T-cell (primary cell): ENCODE results near the gene PLOD2. TPM values are rescaled to one million over a fixed set of nuclear protein-coding genes. Genes with fewer than 3 reads are reported as not detected.

Experiments used
- ATAC-seq, 4 experiments: fragments of 200-7000 bp in 3 of 4; fragments of 150-1000 bp in 1 of 4; cut with Tn5 transposase; replicated peaks in 1 of 4; 1 replicate in 3 of 4; 2 replicates in 1 of 4; pipeline ENCODE4 v1.10.0; 2021; ENCODE audit warnings: moderate library complexity in 3 of 4, mild to moderate bottlenecking in 2 of 4, moderate number of reproducible peaks in 1 of 4
- CTCF ChIA-PET, 2 donors: fragments of 300-600 bp; sonication (Branson Sonifier 250); formaldehyde crosslinking; loops; one replicate each; lab custom pipeline; 2022; ENCODE audit warnings: antibody characterized with exemption in 2 of 2; lab: Charles Lee
- POLR2A ChIA-PET, 2 donors: fragments of 300-600 bp; sonication (Branson Sonifier 250); formaldehyde crosslinking; loops; one replicate each; lab custom pipeline; 2022; ENCODE audit warnings: antibody characterized with exemption in 2 of 2; lab: Charles Lee
- DNase-seq, 35 experiments: peaks; one replicate each; pipeline versions ENCODE4 v3.0.0 to v3.0.0-alpha.2; 2013 to 2023
- H3K27ac ChIP-seq: one replicate; pipeline ENCODE4 v1.5.1; 2013; ENCODE audit warnings: low read length
- H3K27me3 ChIP-seq, 2 experiments: replicated peaks in 1 of 2; 1 replicate in 1 of 2; 2 replicates in 1 of 2; pipeline versions ENCODE4 v1.6.1 to v1.7.0; 2013; ENCODE audit warnings: low read length in 1 of 2, mixed read lengths in 1 of 2; ENCODE audit not compliant: control insufficient read depth in 2 of 2, insufficient read depth in 2 of 2; ENCODE audit errors: extremely low read depth in 1 of 2
- H3K36me3 ChIP-seq, 2 donors: 1 replicate in 1 of 2; 2 replicates in 1 of 2; pipeline versions ENCODE4 v1.6.1 to v1.7.0; 2013; ENCODE audit warnings: low read length in 1 of 2; ENCODE audit not compliant: control insufficient read depth in 2 of 2, insufficient read depth in 1 of 2; ENCODE audit errors: extremely low read depth in 1 of 2
- H3K4me1 ChIP-seq, 2 experiments: 1 replicate in 1 of 2; 2 replicates in 1 of 2; pipeline versions ENCODE4 v1.6.1 to v1.7.0; 2013; ENCODE audit warnings: low read length in 2 of 2, mixed read lengths in 1 of 2; ENCODE audit not compliant: insufficient read depth in 2 of 2, control insufficient read depth in 1 of 2; ENCODE audit errors: extremely low read depth in 1 of 2
- H3K4me3 ChIP-seq, 2 donors: 1 replicate in 1 of 2; 2 replicates in 1 of 2; pipeline versions ENCODE4 v1.5.1 to v1.7.0; 2013; ENCODE audit warnings: mild to moderate bottlenecking in 2 of 2, low read length in 1 of 2, moderate library complexity in 1 of 2; ENCODE audit not compliant: control insufficient read depth in 1 of 2; ENCODE audit errors: extremely low read depth in 1 of 2
- H3K9me3 ChIP-seq: 2 replicates; pipeline ENCODE4 v1.7.0; 2013
- H3K27ac Mint-ChIP-seq, 2 donors: one replicate each; pipeline ENCODE4 v1.8.0; 2020 to 2021; ENCODE audit warnings: mild to moderate bottlenecking in 2 of 2, mixed read lengths in 2 of 2
- H3K27me3 Mint-ChIP-seq, 2 donors: one replicate each; pipeline ENCODE4 v1.8.0; 2021 to 2022; ENCODE audit warnings: mixed read lengths in 2 of 2
- H3K36me3 Mint-ChIP-seq: one replicate; pipeline ENCODE4 v1.8.0; 2021; ENCODE audit warnings: mixed read lengths
- H3K4me1 Mint-ChIP-seq, 3 donors: one replicate each; pipeline ENCODE4 v1.8.0; 2020 to 2022; ENCODE audit warnings: mixed read lengths in 3 of 3, mild to moderate bottlenecking in 1 of 3
- H3K4me3 Mint-ChIP-seq, 3 donors: one replicate each; pipeline ENCODE4 v1.8.0; 2020 to 2022; ENCODE audit warnings: mild to moderate bottlenecking in 3 of 3, mixed read lengths in 3 of 3, moderate library complexity in 3 of 3
- H3K9me3 Mint-ChIP-seq, 3 donors: one replicate each; pipeline ENCODE4 v1.8.0; 2020 to 2022; ENCODE audit warnings: mixed read lengths in 3 of 3
- WGBS: methylation state at CpG from one replicate; pipeline ENCODE4 v1.1.5; 2013; ENCODE audit warnings: missing lambda C conversion rate; ENCODE audit not compliant: insufficient coverage; 5-methylcytosine and 5-hydroxymethylcytosine counted together
- total RNA-seq, 35 experiments: library from RNA in 6 of 35; stranded (reverse) in 6 of 35; fragments of 120-200 nt in 1 of 35; gene quantifications; one replicate each; pipeline versions ENCODE4 v1.2.1 to v1.2.4 and lab custom pipeline; 2013 to 2026

Gene PLOD2
- total RNA-seq, 5 donors from 2014 or later (not counting 1 experiment from before 2014, with no cell fraction given): 0.28 to 0.63 (median 0.46) TPM; not detected in 1

DNA sequence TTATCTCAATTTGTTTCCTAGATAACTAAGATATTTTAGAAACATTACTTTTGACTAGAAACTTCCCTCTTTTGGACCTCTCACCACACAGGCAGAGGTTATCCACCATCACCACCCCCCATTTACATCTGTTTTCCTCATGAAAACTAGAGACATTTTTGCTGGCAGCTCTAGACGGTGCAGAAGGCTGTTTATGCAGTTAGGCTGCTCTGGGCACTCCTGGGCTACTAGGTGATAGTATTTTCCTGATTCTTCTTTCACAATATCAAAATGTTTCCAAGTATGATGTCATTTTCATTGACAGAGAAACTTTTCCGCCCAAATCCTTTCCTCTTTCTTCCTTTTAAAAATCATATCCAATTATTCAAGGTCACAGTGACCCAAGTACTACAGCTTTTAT, 67.1 kb downstream of the PLOD2 start:
- no peaks in the 10 kb centered on the region for H3K27me3 ChIP-seq
- H3K36me3 ChIP-seq: no peaks in the 10 kb centered on the region
- no CpG with 5 or more reads among the region's 2 CpGs for WGBS

DNA sequence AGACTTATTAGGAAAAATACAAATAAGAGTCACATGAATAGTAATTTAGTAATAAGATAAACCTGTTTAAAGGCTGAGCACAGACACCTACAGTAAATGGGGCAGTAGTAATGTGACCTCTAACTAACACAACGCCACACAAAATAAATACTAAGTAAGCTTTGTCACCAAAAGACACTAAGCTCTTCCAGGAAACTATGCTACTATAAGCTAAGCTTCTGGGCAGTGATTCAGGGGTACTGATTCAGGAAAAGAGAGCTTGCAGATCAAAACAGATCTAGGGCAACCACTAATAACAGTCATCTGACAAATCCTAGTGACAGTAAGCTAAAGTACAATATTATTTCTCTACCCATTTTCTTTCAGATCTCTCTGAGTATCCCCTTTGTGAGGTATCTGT, 68.8 kb downstream of the PLOD2 start:
- no peaks in the 10 kb centered on the region for H3K36me3 Mint-ChIP-seq
- no CpG with 5 or more reads among the region's 1 CpG for WGBS
- ChIA-PET CTCF (no interaction called here), POLR2A (no interaction called here)
- Histone ChIP-seq H3K4me1 (no peaks in the 10 kb centered on the region), H3K27me3 (no peaks in the 10 kb centered on the region), H3K4me3 (no peak overlapping the region), H3K27ac (no peak overlapping the region), H3K36me3 (no peaks in the 10 kb centered on the region), H3K9me3 (no peaks in the 10 kb centered on the region)
- H3K4me1 Mint-ChIP-seq: no peaks in the 10 kb centered on the region
- H3K4me3 Mint-ChIP-seq: no peak overlapping the region
- no peak overlapping the region for H3K27ac Mint-ChIP-seq
- no peaks in the 10 kb centered on the region for H3K27me3 Mint-ChIP-seq
- H3K9me3 Mint-ChIP-seq: no peaks in the 10 kb centered on the region
- ATAC-seq: no peak
- DNase-seq: no peak

More for the DNA sequence above, 67.1 kb downstream of the PLOD2 start:
- ATAC-seq (no peak), DNase-seq (no peak)
- Mint-ChIP-seq H3K9me3 (no peaks in the 10 kb centered on the region), H3K27me3 (no peaks in the 10 kb centered on the region), H3K27ac (no peak overlapping the region), H3K4me3 (no peak overlapping the region), H3K36me3 (no peaks in the 10 kb centered on the region), H3K4me1 (no peaks in the 10 kb centered on the region)
- Histone ChIP-seq H3K4me3 (no peak overlapping the region), H3K4me1 (no peaks in the 10 kb centered on the region), H3K27ac (no peak overlapping the region), H3K9me3 (no peaks in the 10 kb centered on the region)
- CTCF ChIA-PET: no interaction called here
- POLR2A ChIA-PET: no interaction called here

DNA sequence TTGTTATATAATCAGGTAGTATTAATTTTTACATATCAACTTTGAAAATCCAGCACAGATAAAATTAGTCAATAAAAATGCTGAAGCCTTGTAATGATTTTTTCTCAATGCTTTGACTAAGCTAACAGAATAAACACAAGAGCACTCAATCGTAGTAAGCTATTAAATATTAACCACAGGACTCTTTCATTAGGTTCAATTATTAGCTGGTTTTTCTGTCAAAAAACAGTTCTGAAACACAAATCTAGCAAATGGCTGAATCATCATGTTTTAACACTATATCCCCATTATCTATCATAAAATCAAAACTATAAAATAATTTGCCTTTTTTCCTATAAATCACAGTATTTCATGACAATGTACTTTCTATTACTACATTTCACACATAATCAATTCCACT, 69.6 kb downstream of the PLOD2 start:
- WGBS: 67% methylated on average over 1 of the region's 1 CpG
- CTCF ChIA-PET: no interaction called here

DNA sequence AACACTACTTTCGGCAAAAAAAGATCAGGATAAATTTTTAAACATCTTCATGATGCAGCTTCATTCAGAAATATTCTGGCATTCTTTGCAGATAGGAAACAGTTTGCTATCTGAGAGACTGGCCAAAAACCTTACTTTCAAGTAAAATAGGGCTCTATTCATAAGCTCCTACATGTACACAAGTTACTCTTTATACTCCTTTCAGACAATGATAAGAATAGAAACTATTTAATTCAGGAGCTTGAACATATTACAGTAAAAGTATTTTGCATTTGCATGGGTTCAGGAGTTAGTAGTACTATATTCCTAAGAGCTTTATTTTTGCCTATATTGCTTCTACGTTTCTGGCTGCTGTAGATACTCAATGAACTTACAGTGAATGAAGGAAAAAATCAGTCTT, 70.5 kb downstream of the PLOD2 start:
- H3K27me3 ChIP-seq: no peaks in the 10 kb centered on the region
- H3K9me3 Mint-ChIP-seq: no peaks in the 10 kb centered on the region
- H3K9me3 ChIP-seq: no peaks in the 10 kb centered on the region
- H3K27me3 Mint-ChIP-seq: no peaks in the 10 kb centered on the region
- H3K4me1 Mint-ChIP-seq: no peaks in the 10 kb centered on the region
- H3K27ac Mint-ChIP-seq: no peak overlapping the region
- no peaks in the 10 kb centered on the region for H3K4me1 ChIP-seq
- ChIA-PET CTCF (no interaction called here), POLR2A (no interaction called here)
- H3K36me3 Mint-ChIP-seq: no peaks in the 10 kb centered on the region
- H3K36me3 ChIP-seq: no peaks in the 10 kb centered on the region
- DNase-seq (no peak), ATAC-seq (no peak)
- H3K27ac ChIP-seq: no peak overlapping the region
- no peak overlapping the region for H3K4me3 Mint-ChIP-seq
- H3K4me3 ChIP-seq: no peak overlapping the region
- WGBS: 92% methylated on average over 1 of the region's 2 CpGs

More for the DNA sequence above, 69.6 kb downstream of the PLOD2 start:
- H3K36me3 ChIP-seq: no peaks in the 10 kb centered on the region
- H3K36me3 Mint-ChIP-seq: no peaks in the 10 kb centered on the region
- no peak overlapping the region for H3K4me3 Mint-ChIP-seq
- H3K4me3 ChIP-seq: no peak overlapping the region
- H3K27me3 Mint-ChIP-seq: no peaks in the 10 kb centered on the region
- ATAC-seq: no peak
- POLR2A ChIA-PET: no interaction called here
- no peaks in the 10 kb centered on the region for H3K4me1 Mint-ChIP-seq
- no peaks in the 10 kb centered on the region for H3K27me3 ChIP-seq
- no peak overlapping the region for H3K27ac Mint-ChIP-seq
- H3K4me1 ChIP-seq: no peaks in the 10 kb centered on the region
- H3K9me3 ChIP-seq: no peaks in the 10 kb centered on the region
- H3K27ac ChIP-seq: no peak overlapping the region
- H3K9me3 Mint-ChIP-seq: no peaks in the 10 kb centered on the region
- no peak for DNase-seq

DNA sequence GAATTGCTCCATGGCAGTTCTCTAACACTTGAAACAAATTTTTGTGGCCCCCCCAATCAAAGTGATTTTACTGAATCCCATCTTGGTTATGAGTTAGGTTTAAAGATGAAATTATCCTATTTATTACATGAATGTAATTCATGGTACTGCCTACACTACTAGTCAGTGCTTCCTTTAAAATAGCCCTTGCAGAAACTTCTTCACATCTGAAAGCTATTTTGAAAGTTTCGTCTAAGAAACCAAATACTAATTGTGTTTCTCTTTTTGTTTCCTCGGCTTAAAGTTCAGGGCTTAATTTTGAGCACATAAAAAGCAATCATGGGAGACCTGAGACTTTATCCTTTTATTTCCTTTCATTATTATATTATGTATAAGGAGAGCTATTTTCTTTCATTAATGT, 72.1 kb downstream of the PLOD2 start:
- Mint-ChIP-seq H3K27ac (no peak overlapping the region), H3K4me1 (no peaks in the 10 kb centered on the region), H3K4me3 (no peak overlapping the region), H3K9me3 (no peaks in the 10 kb centered on the region), H3K27me3 (no peaks in the 10 kb centered on the region), H3K36me3 (no peaks in the 10 kb centered on the region)
- DNase-seq (no peak), ATAC-seq (no peak)
- H3K4me3 ChIP-seq: no peak overlapping the region
- POLR2A ChIA-PET: no interaction called here
- CTCF ChIA-PET: no interaction called here
- no peaks in the 10 kb centered on the region for H3K27me3 ChIP-seq
- no peak overlapping the region for H3K27ac ChIP-seq
- no CpG with 5 or more reads among the region's 2 CpGs for WGBS
- H3K9me3 ChIP-seq: no peaks in the 10 kb centered on the region
- H3K4me1 ChIP-seq: no peaks in the 10 kb centered on the region
- no peaks in the 10 kb centered on the region for H3K36me3 ChIP-seq

DNA sequence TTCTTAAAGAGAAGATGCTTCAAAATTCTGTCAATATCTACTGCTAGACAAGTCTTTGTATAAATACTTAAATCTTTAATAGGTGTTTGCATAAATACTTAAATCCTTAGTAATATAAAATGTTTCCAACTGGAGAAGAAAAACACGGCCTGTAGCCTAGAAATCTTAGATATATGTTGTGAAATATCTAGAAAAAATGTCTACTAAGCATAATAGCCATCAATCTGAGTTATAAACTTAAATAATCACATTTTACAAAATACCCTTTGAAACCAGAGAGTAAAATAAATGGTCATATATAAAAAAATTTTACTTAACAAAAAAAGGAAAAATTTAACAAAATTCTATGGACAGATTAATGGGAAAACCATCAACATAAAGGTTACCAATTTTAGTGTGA, 73.9 kb downstream of the PLOD2 start:
- Mint-ChIP-seq H3K27me3 (no peaks in the 10 kb centered on the region), H3K4me3 (no peak overlapping the region), H3K27ac (no peak overlapping the region), H3K4me1 (no peaks in the 10 kb centered on the region), H3K36me3 (no peaks in the 10 kb centered on the region), H3K9me3 (no peaks in the 10 kb centered on the region)
- no peaks in the 10 kb centered on the region for H3K27me3 ChIP-seq
- DNase-seq (no peak), ATAC-seq (no peak)
- CTCF ChIA-PET: no interaction called here
- H3K36me3 ChIP-seq: no peaks in the 10 kb centered on the region
- no peaks in the 10 kb centered on the region for H3K9me3 ChIP-seq
- no peak overlapping the region for H3K27ac ChIP-seq
- POLR2A ChIA-PET: no interaction called here
- no CpG with 5 or more reads among the region's 1 CpG for WGBS
- no peaks in the 10 kb centered on the region for H3K4me1 ChIP-seq
- no peak overlapping the region for H3K4me3 ChIP-seq

DNA sequence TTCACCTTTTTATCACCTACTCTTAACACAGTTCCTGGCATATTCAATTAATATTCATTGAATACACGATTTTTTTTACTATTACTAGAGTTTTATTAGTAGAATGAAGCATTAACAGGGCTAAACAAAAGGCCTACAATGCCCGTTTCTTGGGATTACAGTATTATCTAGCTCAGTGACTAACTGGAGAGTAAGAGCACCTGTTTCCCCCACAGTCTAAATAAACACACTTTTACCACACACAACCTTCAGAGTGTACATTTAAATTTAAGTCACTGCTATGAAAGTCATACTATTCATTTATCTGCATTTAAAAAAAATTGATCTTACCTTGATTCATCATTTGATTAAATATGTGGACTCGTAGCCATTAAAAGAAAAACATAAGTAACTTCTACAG, 74.8 kb downstream of the PLOD2 start:
- Histone ChIP-seq H3K36me3 (no peaks in the 10 kb centered on the region), H3K4me3 (no peak overlapping the region), H3K27me3 (no peaks in the 10 kb centered on the region), H3K4me1 (no peaks in the 10 kb centered on the region), H3K27ac (no peak overlapping the region), H3K9me3 (no peaks in the 10 kb centered on the region)
- CTCF ChIA-PET: no interaction called here
- Mint-ChIP-seq H3K4me1 (no peaks in the 10 kb centered on the region), H3K9me3 (no peaks in the 10 kb centered on the region), H3K4me3 (no peak overlapping the region), H3K27ac (no peak overlapping the region), H3K27me3 (no peaks in the 10 kb centered on the region), H3K36me3 (no peaks in the 10 kb centered on the region)
- DNase-seq: no peak
- no peak for ATAC-seq
- no CpG with 5 or more reads among the region's 3 CpGs for WGBS
- POLR2A ChIA-PET: no interaction called here
